A673 (cell line): Measurements from ENCODE around the gene PLA2G4B. TPM values are rescaled to one million over a fixed set of nuclear protein-coding genes. Genes with fewer than 3 reads are reported as not detected.

ENCODE experiments used
- BruUV-seq: library from RNA; stranded (reverse); fragments of 400-500 nt; replicated peaks from 2 replicates; lab custom pipeline; 2021; lab: Mats Ljungman, UMichigan
- CTCF ChIA-PET: fragments of 300-600 bp; sonication (Branson Sonifier 250); formaldehyde crosslinking; loops from one replicate; lab custom pipeline; 2022; ENCODE audit warnings: antibody characterized with exemption; lab: Charles Lee
- POLR2A ChIA-PET: fragments of 300-600 bp; sonication (Branson Sonifier 250); formaldehyde crosslinking; loops from one replicate; lab custom pipeline; 2022; ENCODE audit warnings: antibody characterized with exemption; ENCODE audit not compliant: low non-redundant PET; lab: Charles Lee
- DNase-seq: peaks from one replicate; pipeline ENCODE4 v3.0.0-alpha.2; 2015; ENCODE audit warnings: low spot score
- H3K27ac ChIP-seq: fragments of 200-600 bp; sonication (generic); 2 replicates; pipeline ENCODE4 v1.5.1; 2016; ENCODE audit warnings: mixed run types, low read depth, mild to moderate bottlenecking, mixed read lengths, antibody characterized with exemption, low read length; ENCODE audit not compliant: poor library complexity, severe bottlenecking
- H3K27me3 ChIP-seq: fragments of 200-600 bp; sonication (generic); replicated peaks from 2 replicates; pipeline ENCODE4 v1.6.1; 2017; ENCODE audit warnings: mixed run types, low read depth, mild to moderate bottlenecking, mixed read lengths, antibody characterized with exemption, low read length; ENCODE audit not compliant: insufficient read depth, poor library complexity
- H3K36me3 ChIP-seq: fragments of 200-600 bp; sonication (generic); 2 replicates; pipeline ENCODE4 v1.6.1; 2016; ENCODE audit warnings: mixed run types, mild to moderate bottlenecking, mixed read lengths, antibody characterized with exemption, low read length; ENCODE audit not compliant: insufficient read depth, poor library complexity, severe bottlenecking
- H3K4me1 ChIP-seq: fragments of 200-600 bp; sonication (generic); 2 replicates; pipeline ENCODE4 v1.6.1; 2017; ENCODE audit warnings: mixed run types, mild to moderate bottlenecking, mixed read lengths, antibody characterized with exemption, low read length; ENCODE audit not compliant: insufficient read depth, poor library complexity, severe bottlenecking
- H3K4me3 ChIP-seq: fragments of 200-600 bp; sonication (generic); 2 replicates; pipeline ENCODE4 v1.5.1; 2016; ENCODE audit warnings: low read depth, mixed run types, mild to moderate bottlenecking, mixed read lengths, low read length; ENCODE audit not compliant: poor library complexity, severe bottlenecking
- H3K9me3 ChIP-seq: fragments of 200-600 bp; sonication (generic); 2 replicates; pipeline ENCODE4 v1.6.1; 2016; ENCODE audit warnings: mixed run types, low read depth, mild to moderate bottlenecking, mixed read lengths, antibody characterized with exemption, low read length; ENCODE audit not compliant: poor library complexity, severe bottlenecking
- CTCF ChIP-seq: fragments of 300-800, 200-600 bp; sonication (generic); conservative IDR thresholded peaks from 2 replicates; pipeline ENCODE4 v1.5.1; 2017; ENCODE audit warnings: low read depth, mild to moderate bottlenecking, antibody characterized with exemption, low read length, moderate library complexity, mixed read lengths
- EZH2 ChIP-seq: fragments of 200-600 bp; sonication (generic); IDR thresholded peaks from 2 replicates; pipeline ENCODE4 v1.6.1; 2017; ENCODE audit warnings: borderline replicate concordance, low read depth, mild to moderate bottlenecking, mixed read lengths, antibody characterized with exemption, low read length; ENCODE audit not compliant: poor library complexity, severe bottlenecking
- intact Hi-C: fragments of 100-400 bp; cut with micrococcal nuclease; formaldehyde crosslinking; loops from one replicate; pipeline ENCODE4 v1.10.0; 2022; ENCODE audit not compliant: unreplicated experiment
- total RNA-seq: library from RNA; stranded (reverse); gene quantifications from 2 replicates; pipeline ENCODE4 v1.2.3, GENCODE V29; 2021

PLA2G4B gene
- total RNA-seq, 1 experiment from 2014 or later: 7.4 TPM

DNA sequence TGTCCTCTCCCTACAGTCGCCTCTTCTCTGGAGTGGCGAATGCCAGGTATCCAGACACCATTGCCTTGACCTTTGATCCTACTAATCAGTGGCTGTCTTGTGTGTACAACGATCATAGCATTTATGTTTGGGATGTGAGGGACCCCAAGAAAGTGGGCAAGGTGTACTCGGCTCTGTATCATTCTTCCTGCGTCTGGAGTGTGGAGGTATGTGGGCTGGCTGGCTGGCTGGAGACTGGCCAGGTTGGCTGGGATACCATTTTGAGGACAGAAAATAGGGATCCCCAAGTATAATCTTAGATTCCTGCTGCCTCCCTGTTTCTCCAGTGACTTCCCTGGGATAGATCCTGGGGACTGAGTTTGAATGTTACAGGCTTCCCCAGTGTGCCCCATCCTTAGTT, 24.1 kb upstream of the PLA2G4B start:
- H3K4me1 ChIP-seq: no peaks in the 10 kb centered on the region
- no peak overlapping the region for H3K4me3 ChIP-seq
- ChIA-PET CTCF (no interaction called here), POLR2A (no interaction called here)
- no peaks in the 10 kb centered on the region for H3K9me3 ChIP-seq
- peaks cover 7% of the 10 kb centered on the region for H3K36me3 ChIP-seq
- intact Hi-C loops: loop anchor here (5.0 kb wide), 1 partner anchor 212 kb away; no protein-coding TSS in a partner anchor
- no peak overlapping the region for H3K27ac ChIP-seq
- H3K27me3 ChIP-seq: no peaks in the 10 kb centered on the region
- TF ChIP-seq EZH2 (no peak), CTCF (no peak)
- no peak for DNase-seq
- no TSS peak for BruUV-seq

- TF ChIP-seq CTCF (no peak), EZH2 (no peak)
- POLR2A ChIA-PET: no interaction called here
Observed at GRCh38 chr15:41816788-41817187, 21.9 kb upstream of the PLA2G4B start.

GRCh38 chr15:41817327-41817726, 21.3 kb upstream of the PLA2G4B start:
- peaks cover 11% of the 10 kb centered on the region for H3K36me3 ChIP-seq
- no peak for DNase-seq
- no peaks in the 10 kb centered on the region for H3K27me3 ChIP-seq
- POLR2A ChIA-PET: no interaction called here
- CTCF ChIA-PET: no interaction called here
- intact Hi-C loops: no loop called here
- H3K27ac ChIP-seq: no peak overlapping the region
- BruUV-seq: no TSS peak
- no peaks in the 10 kb centered on the region for H3K9me3 ChIP-seq
- TF ChIP-seq EZH2 (no peak), CTCF (no peak)
- H3K4me1 ChIP-seq: no peaks in the 10 kb centered on the region
- H3K4me3 ChIP-seq: no peak overlapping the region

More at GRCh38 chr15:41816788-41817187, 21.9 kb upstream of the PLA2G4B start:
- no peak overlapping the region for H3K27ac ChIP-seq
- no peak for DNase-seq
- CTCF ChIA-PET: no interaction called here
- no peak overlapping the region for H3K4me3 ChIP-seq
- BruUV-seq: no TSS peak
- H3K4me1 ChIP-seq: no peaks in the 10 kb centered on the region
- H3K9me3 ChIP-seq: no peaks in the 10 kb centered on the region
- H3K36me3 ChIP-seq: peaks cover 9% of the 10 kb centered on the region
- H3K27me3 ChIP-seq: no peaks in the 10 kb centered on the region
- intact Hi-C loops: no loop called here
